Naive thymus-derived CD8-positive, alpha-beta T cell (primary cell): Measurements from ENCODE around the gene CCDC121. TPM values are rescaled to one million over a fixed set of nuclear protein-coding genes. Genes with fewer than 3 reads are reported as not detected.
"Not testable (repeated sequence)": the region's sequence is repeated elsewhere in the genome, so short reads cannot be mapped to it uniquely, and the experiment has no call there.

ENCODE experiments used
- ATAC-seq, 2 donors: fragments of 150-1000 bp; cut with Tn5 transposase in 1 of 2; sonication (Bioruptor Pico), chemical (Tn5 transposase) in 1 of 2; 1 replicate in 1 of 2; 2 replicates in 1 of 2; pipeline ENCODE4 v1.10.0; 2021; ENCODE audit warnings: mild to moderate bottlenecking in 2 of 2, moderate library complexity in 2 of 2
- POLR2A ChIA-PET: fragments of 350-600 bp; sonication (Branson Sonifier 250); formaldehyde crosslinking; loops from one replicate; lab custom pipeline; 2021; ENCODE audit warnings: antibody characterized with exemption; lab: Charles Lee
- DNase-seq, 10 donors: peaks; one replicate each; pipeline versions ENCODE4 v3.0.0 to v3.0.0-alpha.2; 2020 to 2022
- H3K27ac Mint-ChIP-seq, 10 donors: one replicate each; pipeline ENCODE4 v1.8.0; 2020 to 2022; ENCODE audit warnings: mild to moderate bottlenecking in 10 of 10, mixed read lengths in 10 of 10, moderate library complexity in 4 of 10, inconsistent platforms in 1 of 10
- H3K27me3 Mint-ChIP-seq, 5 donors: one replicate each; pipeline ENCODE4 v1.8.0; 2021 to 2022; ENCODE audit warnings: mixed read lengths in 5 of 5
- H3K36me3 Mint-ChIP-seq, 3 donors: one replicate each; pipeline ENCODE4 v1.8.0; 2020 to 2022; ENCODE audit warnings: mixed read lengths in 3 of 3, mild to moderate bottlenecking in 2 of 3, inconsistent platforms in 1 of 3
- H3K4me1 Mint-ChIP-seq, 4 donors: one replicate each; pipeline ENCODE4 v1.8.0; 2021 to 2022; ENCODE audit warnings: mixed read lengths in 4 of 4
- H3K4me3 Mint-ChIP-seq, 10 donors: one replicate each; pipeline ENCODE4 v1.8.0; 2020 to 2022; ENCODE audit warnings: mild to moderate bottlenecking in 10 of 10, mixed read lengths in 10 of 10, moderate library complexity in 6 of 10, inconsistent platforms in 1 of 10
- H3K9me3 Mint-ChIP-seq, 9 donors: one replicate each; pipeline ENCODE4 v1.8.0; 2020 to 2022; ENCODE audit warnings: mixed read lengths in 9 of 9, mild to moderate bottlenecking in 3 of 9, inconsistent platforms in 1 of 9, moderate library complexity in 1 of 9
- polyA plus RNA-seq, 3 donors: library from polyadenylated mRNA; unstranded; fragments of 300-500 nt; fragmentation: Illumina TruSeq; gene quantifications; one replicate each; pipeline ENCODE4 v1.2.3, GENCODE V29; 2021
- total RNA-seq, 8 experiments: library from RNA in 2 of 8; stranded (reverse) in 2 of 8; gene quantifications; one replicate each; pipeline ENCODE4 v1.2.3 and lab custom pipeline; 2021 to 2026

CCDC121 gene
- total and polyA plus RNA-seq, 5 experiments from 2014 or later = 0.38 to 1.8 (median 1.6) TPM

DNA sequence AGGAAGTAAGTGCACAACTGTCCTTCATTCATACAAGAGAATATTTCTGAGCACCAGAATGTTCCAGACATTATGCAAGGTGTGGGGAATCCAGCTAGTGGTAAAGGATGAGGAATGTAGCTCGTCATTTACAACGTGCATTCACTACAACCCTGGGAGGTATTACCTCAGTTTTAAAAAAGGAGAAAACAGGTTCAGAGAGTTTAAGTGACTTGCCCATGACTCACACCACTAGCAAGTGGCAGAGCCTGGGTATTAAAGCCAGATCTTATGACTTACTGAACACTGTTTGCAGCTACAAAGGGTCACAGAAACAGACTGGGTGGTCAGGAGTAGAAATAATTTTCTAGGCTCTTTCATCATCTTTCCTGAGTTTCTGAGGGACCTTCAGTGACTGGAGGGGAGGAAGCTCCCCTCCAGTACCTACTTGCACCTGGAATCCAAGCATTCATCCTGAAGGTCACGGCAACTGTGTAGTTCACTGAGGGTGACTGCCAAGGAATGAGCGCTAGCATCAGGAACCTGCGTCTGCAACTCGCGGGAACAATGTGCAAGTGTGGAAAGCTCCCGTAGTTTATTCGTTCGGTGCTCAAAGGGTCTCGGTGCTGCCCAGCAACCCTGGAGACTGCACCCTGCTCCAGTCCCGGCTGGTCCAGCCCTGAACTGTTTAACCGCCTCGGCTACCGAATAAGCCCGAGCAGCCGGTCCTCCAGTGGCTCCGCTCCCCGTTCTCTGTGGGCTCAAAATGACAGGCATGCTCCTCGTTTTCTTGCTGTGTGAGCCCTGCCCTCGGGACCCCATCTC lies 647 bp downstream of the CCDC121 start:
- no peaks in the 10 kb centered on the region for H3K9me3 Mint-ChIP-seq
- DNase-seq (no peak), ATAC-seq (peak in 1 of 2 donors; percentile 43)
- H3K4me1 Mint-ChIP-seq = peaks cover 6 to 25% (median 13%) of the 10 kb centered on the region in 4 donors
- peak overlapping the region in 3 of 10 donors; percentile 71 to 84 (median 76) for H3K27ac Mint-ChIP-seq
- H3K4me3 Mint-ChIP-seq = no peak overlapping the region
- H3K36me3 Mint-ChIP-seq = peaks cover 0 to 40% (median 3%) of the 10 kb centered on the region in 3 donors
- POLR2A ChIA-PET = interaction anchor here (1.1 to 2.1 kb wide), 6 partner anchors 14 to 306 kb away, joined by 3 to 15 read pairs (median 6); partner anchors contain the start of genes PPM1G, SLC4A1AP, SUPT7L and ZNF512
- no peaks in the 10 kb centered on the region for H3K27me3 Mint-ChIP-seq

DNA sequence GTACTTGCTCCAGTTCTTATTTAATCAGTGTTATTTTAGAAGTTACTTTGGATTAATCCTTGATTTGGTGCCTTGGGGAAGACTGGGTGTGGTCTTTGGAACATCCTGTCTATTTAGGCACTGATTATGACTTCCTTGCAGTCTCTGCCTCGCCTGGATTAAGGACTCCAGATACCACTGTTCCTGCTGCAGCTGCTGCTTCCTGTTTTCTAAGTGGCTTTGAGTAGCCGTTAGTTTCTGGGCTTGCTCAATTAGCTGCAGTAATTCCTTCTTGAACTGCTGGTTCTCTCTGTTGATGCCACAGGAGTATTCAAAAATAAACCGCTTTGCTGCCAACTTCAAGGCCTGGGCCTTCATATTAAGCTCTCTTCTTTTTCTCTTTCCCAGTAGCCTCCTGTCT lies 1.9 kb downstream of the CCDC121 start:
- peaks cover 0 to 42% (median 9%) of the 10 kb centered on the region in 3 donors for H3K36me3 Mint-ChIP-seq
- H3K27me3 Mint-ChIP-seq, H3K9me3 Mint-ChIP-seq, DNase-seq, ATAC-seq, POLR2A ChIA-PET: not testable (repeated sequence)
- H3K27ac Mint-ChIP-seq = peak overlapping the region in 9 of 10 donors; percentile 22 to 91 (median 71)
- H3K4me1 Mint-ChIP-seq = peaks cover 4 to 24% (median 11%) of the 10 kb centered on the region in 4 donors
- peak overlapping the region in 1 of 10 donors; percentile 7 for H3K4me3 Mint-ChIP-seq

DNA sequence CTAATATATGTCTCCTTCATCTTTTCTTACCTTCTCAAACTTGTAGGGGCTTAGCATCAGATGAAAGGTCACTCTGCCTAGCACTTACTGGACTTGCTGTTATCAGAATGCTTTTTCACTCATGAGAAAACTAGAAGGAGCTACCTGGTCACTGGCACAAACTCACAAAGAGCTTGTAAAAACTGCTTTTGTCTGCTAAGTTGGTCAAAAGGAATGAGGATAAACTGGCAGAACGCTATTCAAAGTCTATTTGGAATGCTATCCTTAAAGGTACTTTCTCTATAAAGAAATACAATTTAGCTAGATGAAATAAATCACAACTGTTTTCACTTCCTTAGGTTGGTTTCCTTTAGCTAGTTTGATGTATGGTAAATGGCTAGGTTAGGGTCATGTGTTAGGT lies 2.5 kb downstream of the CCDC121 start:
- H3K4me3 Mint-ChIP-seq, H3K9me3 Mint-ChIP-seq, POLR2A ChIA-PET, DNase-seq, ATAC-seq, H3K27me3 Mint-ChIP-seq: not testable (repeated sequence)
- Mint-ChIP-seq H3K4me1 (peaks cover 0 to 22% (median 10%) of the 10 kb centered on the region in 4 donors), H3K36me3 (peaks cover 0 to 42% (median 11%) of the 10 kb centered on the region in 3 donors), H3K27ac (peak overlapping the region in 5 of 10 donors; percentile 13 to 84 (median 64))

DNA sequence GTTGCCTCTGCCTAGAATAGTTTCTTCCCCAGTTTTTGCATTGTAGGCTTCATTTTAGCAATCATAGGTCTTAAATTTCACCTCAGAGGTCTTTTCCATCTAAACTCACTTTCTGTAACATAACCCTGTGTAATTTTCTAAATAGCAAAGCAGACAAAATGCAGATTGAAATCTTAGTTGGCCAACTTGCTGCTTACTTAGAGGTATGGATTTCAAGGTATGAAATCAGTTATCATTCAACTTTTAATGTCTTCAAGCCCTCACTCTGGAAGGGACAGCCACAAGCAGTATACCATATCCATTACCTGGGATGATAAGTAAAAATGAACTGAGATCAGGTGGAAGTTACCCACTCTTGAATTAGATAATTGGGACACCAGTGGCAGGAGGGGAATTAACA lies 3.9 kb downstream of the CCDC121 start:
- Mint-ChIP-seq H3K4me1 (peaks cover 0 to 15% (median 5%) of the 10 kb centered on the region in 4 donors), H3K36me3 (peaks cover 0 to 45% (median 12%) of the 10 kb centered on the region in 3 donors), H3K9me3 (no peaks in the 10 kb centered on the region), H3K27me3 (no peaks in the 10 kb centered on the region), H3K4me3 (no peak overlapping the region), H3K27ac (peak overlapping the region in 7 of 10 donors; percentile 3 to 70 (median 36))
- no peak for ATAC-seq
- no peak for DNase-seq
- POLR2A ChIA-PET = interaction anchor here (1.8 kb wide), 1 partner anchor 11 kb away, joined by 4 read pairs; no protein-coding TSS in a partner anchor

DNA sequence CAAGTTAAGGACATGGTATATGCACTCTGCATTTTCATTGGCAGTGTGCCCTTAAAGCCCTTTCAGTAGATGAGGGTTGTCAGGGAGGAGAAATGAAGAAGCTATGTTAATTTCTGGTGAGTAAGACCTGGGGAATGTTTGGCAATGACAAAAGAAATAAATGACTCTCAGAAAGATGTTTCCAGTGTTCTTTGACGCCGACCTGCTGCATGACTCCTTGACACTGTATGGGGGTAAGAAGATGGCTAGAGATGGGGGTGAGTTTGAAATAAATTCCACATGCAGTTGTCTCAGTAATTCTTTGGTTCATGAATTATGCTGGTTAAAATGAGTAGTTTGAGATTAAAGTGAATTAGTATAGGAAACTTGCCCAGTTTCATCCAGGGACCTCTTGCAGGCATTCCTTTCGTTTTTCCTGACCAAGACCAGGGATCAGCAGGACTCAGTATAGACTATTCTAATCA lies 5.9 kb downstream of the CCDC121 start:
- Mint-ChIP-seq H3K27me3 (no peaks in the 10 kb centered on the region), H3K4me3 (no peak overlapping the region), H3K27ac (peak overlapping the region in 3 of 10 donors; percentile 1 to 5 (median 3)), H3K9me3 (no peaks in the 10 kb centered on the region), H3K36me3 (peaks cover 0 to 62% (median 19%) of the 10 kb centered on the region in 3 donors), H3K4me1 (peaks cover 0 to 12% (median 5%) of the 10 kb centered on the region in 4 donors)
- DNase-seq (no peak), ATAC-seq (no peak)
- POLR2A ChIA-PET = no interaction called here

DNA sequence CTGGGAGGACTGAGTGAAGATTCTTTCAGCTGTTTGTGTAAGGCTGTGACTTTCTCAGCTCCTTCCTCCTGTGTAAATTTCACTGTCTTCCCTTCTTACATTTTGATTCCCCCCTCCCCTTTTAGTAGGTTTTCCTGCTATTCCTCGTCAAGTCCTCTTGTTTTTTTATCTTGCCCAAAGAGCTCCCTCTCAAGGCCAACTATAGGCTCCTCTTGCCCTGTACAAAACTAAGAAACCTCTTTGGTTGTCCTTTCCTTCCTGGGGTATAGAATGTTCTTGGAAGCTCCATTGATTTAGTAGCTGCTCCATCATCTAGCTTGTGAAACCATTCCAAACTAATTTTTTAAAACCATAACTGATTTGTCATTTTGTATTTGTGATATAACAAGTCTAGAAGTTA lies 7.3 kb downstream of the CCDC121 start:
- H3K36me3 Mint-ChIP-seq = peaks cover 0 to 76% (median 28%) of the 10 kb centered on the region in 3 donors
- no peaks in the 10 kb centered on the region for H3K27me3 Mint-ChIP-seq
- no peaks in the 10 kb centered on the region for H3K9me3 Mint-ChIP-seq
- DNase-seq (no peak), ATAC-seq (no peak)
- POLR2A ChIA-PET = interaction anchor here (0.6 kb wide), 1 partner anchor 28 kb away, joined by 3 read pairs; no protein-coding TSS in a partner anchor
- peak overlapping the region in 2 of 10 donors; percentile 31 to 54 for H3K27ac Mint-ChIP-seq
- H3K4me1 Mint-ChIP-seq = peaks cover 0 to 3% (median 0%) of the 10 kb centered on the region in 4 donors
- no peak overlapping the region for H3K4me3 Mint-ChIP-seq

DNA sequence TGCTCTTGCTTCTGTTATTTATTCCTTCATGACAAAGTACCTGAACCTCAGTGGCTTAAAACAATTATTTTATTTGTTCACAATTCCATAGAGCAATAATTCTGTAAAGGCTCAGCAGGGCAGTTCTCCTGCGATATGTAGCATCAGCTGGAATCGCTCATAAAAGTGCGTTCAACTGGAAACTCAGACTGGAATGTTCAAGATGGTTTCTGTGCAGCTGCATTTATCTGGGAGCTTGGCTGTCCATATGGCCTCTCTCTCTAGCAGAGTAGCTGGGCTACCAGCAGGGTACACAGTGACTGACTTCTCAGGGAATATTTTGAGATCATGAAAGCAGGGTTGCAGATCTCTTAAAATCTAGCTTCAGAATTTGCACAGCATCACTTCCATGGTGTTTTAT lies 13.5 kb downstream of the CCDC121 start:
- Mint-ChIP-seq H3K4me3 (no peak overlapping the region), H3K27ac (no peak overlapping the region), H3K9me3 (no peaks in the 10 kb centered on the region), H3K27me3 (no peaks in the 10 kb centered on the region), H3K36me3 (peaks cover 0 to 85% (median 23%) of the 10 kb centered on the region in 3 donors), H3K4me1 (peaks cover 0 to 6% (median 3%) of the 10 kb centered on the region in 4 donors)
- POLR2A ChIA-PET = no interaction called here
- DNase-seq (no peak), ATAC-seq (no peak)

DNA sequence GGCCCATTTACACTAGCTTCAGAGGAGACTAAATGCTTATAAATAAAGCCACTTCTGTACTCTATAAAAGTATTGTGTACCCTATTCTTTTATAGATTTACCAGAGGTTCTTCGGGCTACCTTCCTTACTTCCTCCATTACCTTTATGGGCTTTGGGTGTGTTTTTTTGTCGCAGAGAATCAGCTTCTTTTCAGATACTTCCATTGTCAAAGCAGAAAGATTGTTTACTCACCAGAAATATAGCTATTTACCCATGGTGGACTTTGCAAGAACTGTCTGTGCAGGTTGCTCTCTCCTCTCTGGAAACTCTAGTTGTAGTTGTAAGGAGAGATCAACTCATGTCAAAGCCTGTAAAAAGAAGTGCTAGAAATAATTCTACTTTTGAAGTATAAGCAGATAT lies 14.8 kb downstream of the CCDC121 start:
- Mint-ChIP-seq H3K9me3 (no peaks in the 10 kb centered on the region), H3K4me1 (peaks cover 0 to 6% (median 3%) of the 10 kb centered on the region in 4 donors), H3K4me3 (no peak overlapping the region), H3K36me3 (peaks cover 0 to 84% (median 23%) of the 10 kb centered on the region in 3 donors), H3K27me3 (no peaks in the 10 kb centered on the region), H3K27ac (peak overlapping the region in 1 of 10 donors; percentile 29)
- ATAC-seq (no peak), DNase-seq (no peak)
- POLR2A ChIA-PET = interaction anchor here (1.0 to 1.1 kb wide), 2 partner anchors 11 to 15 kb away, joined by 3 to 4 read pairs; partner anchors contain the start of genes CCDC121 and GPN1

DNA sequence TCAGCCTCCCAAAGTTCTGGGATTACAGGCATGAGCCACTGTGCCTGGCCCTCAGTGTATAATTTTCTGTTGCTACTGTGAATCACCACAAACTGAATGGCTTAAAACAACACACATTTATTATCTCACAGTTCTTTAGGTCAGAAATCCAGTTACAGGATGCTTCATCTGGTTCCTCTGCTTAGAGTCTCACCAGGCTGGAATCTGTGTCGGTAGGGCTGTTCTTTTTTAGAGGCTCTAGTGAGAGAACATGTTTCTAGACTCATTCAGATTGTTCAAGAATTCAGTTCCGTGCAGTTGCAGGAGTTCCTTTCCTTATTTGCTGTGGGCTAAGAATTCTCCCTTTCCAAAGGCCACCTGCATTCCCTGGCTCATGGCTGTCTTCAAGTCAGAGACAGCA lies 22.2 kb downstream of the CCDC121 start:
- ATAC-seq = no peak
- POLR2A ChIA-PET = no interaction called here

DNA sequence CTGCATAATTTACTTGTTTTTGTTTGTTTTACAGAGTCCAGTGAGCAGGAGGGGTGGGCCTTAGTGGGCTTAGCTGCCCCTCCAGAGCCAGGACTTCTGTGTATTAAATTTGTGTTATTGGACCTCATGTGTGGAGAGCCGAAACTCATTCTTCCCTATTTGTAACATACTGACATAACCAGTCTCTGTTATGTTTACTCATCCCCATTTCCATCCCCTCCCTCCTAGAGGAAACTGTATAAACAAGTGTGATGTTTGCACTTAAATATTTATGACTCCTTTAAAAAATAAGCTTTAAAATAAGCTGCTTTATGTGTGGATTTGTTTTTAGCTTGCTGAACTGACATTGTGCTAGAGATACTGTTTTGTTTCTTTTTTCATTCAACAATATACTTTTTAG lies 32.2 kb downstream of the CCDC121 start:
- H3K36me3 Mint-ChIP-seq = peaks cover 22 to 78% (median 65%) of the 10 kb centered on the region in 3 donors
- ATAC-seq (no peak), DNase-seq (no peak)
- H3K27ac Mint-ChIP-seq = peak overlapping the region in 7 of 10 donors; percentile 6 to 76 (median 59)
- peak overlapping the region in 5 of 10 donors; percentile 4 to 70 (median 33) for H3K4me3 Mint-ChIP-seq
- POLR2A ChIA-PET = no interaction called here
- H3K4me1 Mint-ChIP-seq = peaks cover 19 to 47% (median 44%) of the 10 kb centered on the region in 4 donors
- H3K27me3 Mint-ChIP-seq = no peaks in the 10 kb centered on the region
- peaks cover 0 to 41% (median 9%) of the 10 kb centered on the region in 9 donors for H3K9me3 Mint-ChIP-seq

More for the DNA sequence above, 22.2 kb downstream of the CCDC121 start:
- H3K4me3 Mint-ChIP-seq = no peak overlapping the region
- H3K27me3 Mint-ChIP-seq = no peaks in the 10 kb centered on the region
- H3K36me3 Mint-ChIP-seq = peaks cover 4 to 91% (median 36%) of the 10 kb centered on the region in 3 donors
- peaks cover 0 to 14% (median 6%) of the 10 kb centered on the region in 4 donors for H3K4me1 Mint-ChIP-seq
- no peak for DNase-seq
- peak overlapping the region in 1 of 10 donors; percentile 19 for H3K27ac Mint-ChIP-seq
- H3K9me3 Mint-ChIP-seq = no peaks in the 10 kb centered on the region

DNA sequence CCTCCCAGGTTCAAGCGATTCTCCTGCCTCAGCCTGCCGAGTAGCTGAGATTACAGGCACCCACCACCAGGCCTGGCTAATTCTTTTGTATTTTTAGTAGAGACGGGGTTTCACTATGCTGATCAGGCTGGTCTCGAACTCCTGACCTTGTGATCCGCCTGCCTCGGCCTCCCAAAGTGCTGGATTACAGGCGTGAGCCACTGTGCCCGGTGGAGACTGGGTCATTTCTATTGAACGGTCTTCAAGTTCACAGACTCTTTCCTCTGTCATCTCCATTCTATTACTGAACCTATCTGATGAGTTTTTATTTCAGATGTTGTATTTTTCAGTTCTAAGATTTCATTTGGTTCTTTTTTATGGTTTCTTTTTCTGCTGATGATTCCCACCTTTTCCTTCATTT lies 33.4 kb downstream of the CCDC121 start:
- POLR2A ChIA-PET = interaction anchor here (0.7 kb wide), 1 partner anchor 8 kb away, joined by 3 read pairs; no protein-coding TSS in a partner anchor
- Mint-ChIP-seq H3K9me3 (peaks cover 2 to 51% (median 11%) of the 10 kb centered on the region in 9 donors), H3K27ac (peak overlapping the region in 3 of 10 donors; percentile 41 to 75 (median 48)), H3K36me3 (peaks cover 28 to 75% (median 66%) of the 10 kb centered on the region in 3 donors), H3K4me1 (peaks cover 17 to 51% (median 44%) of the 10 kb centered on the region in 4 donors), H3K4me3 (peak overlapping the region in 2 of 10 donors; percentile 32 to 33)
- not testable (repeated sequence) for ATAC-seq, DNase-seq, H3K27me3 Mint-ChIP-seq

DNA sequence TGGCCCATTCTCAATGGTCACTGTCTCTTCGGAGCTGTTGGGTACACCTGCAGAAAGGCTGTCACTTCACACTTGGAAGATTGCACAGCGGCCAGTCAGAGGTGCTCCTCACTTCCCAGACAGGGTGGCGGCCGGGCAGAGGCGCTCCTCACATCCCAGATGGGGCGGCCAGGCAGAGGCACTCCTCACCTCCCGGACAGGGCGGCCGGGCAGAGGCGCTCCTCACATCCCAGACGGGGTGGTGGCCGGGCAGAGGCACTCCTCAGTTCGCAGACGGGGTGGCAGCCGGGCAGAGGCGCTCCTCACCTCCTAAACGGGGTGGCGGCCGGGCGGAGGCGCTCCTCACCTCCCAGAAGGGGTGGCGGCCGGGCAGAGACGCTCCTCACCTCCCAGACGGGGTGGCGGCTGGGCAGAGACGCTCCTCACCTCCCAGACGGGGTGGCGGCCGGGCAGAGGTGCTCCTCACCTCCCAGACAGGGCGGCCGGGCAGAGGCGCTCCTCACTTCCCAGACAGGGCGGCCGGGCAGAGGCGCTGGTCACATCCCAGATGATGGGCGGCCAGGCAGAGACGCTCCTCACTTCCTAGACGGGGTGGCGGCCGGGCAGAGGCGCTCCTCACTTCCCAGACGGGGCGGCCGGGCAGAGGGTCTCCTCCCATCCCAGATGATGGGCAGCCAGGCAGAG lies 34.6 kb downstream of the CCDC121 start:
- not testable (repeated sequence) for H3K4me3 Mint-ChIP-seq, ATAC-seq, H3K27me3 Mint-ChIP-seq, H3K27ac Mint-ChIP-seq, DNase-seq
- Mint-ChIP-seq H3K9me3 (peaks cover 2 to 63% (median 21%) of the 10 kb centered on the region in 9 donors), H3K36me3 (peaks cover 39 to 68% (median 66%) of the 10 kb centered on the region in 3 donors), H3K4me1 (peaks cover 10 to 52% (median 40%) of the 10 kb centered on the region in 4 donors)
- POLR2A ChIA-PET = interaction anchor here (0.7 kb wide), 1 partner anchor 68 kb away, joined by 3 read pairs; no protein-coding TSS in a partner anchor
